Loucy (cell line): ENCODE results near the gene SYNDIG1.

Source experiments
- H2AFZ ChIP-seq: fragments of 200-600 bp; sonication (generic); 2 replicates; pipeline ENCODE4 v1.6.0; 2016; ENCODE audit warnings: antibody characterized with exemption, mild to moderate bottlenecking, low read length, moderate library complexity
- H3F3A ChIP-seq: fragments of 200-600 bp; 2 replicates; pipeline ENCODE4 v1.6.0; 2016; ENCODE audit warnings: antibody characterized with exemption, low read depth, mild to moderate bottlenecking
- H3K27me3 ChIP-seq: fragments of 200-600 bp; sonication (generic); 2 replicates; pipeline ENCODE4 v1.6.1; 2014; ENCODE audit warnings: low read length, mild to moderate bottlenecking; ENCODE audit not compliant: insufficient read depth, poor library complexity, severe bottlenecking
- H3K36me3 ChIP-seq: fragments of 200-600 bp; sonication (generic); 2 replicates; pipeline ENCODE4 v1.6.1; 2016; ENCODE audit warnings: low read length; ENCODE audit not compliant: insufficient read depth
- H3K4me1 ChIP-seq: fragments of 200-600 bp; sonication (generic); 2 replicates; pipeline ENCODE4 v1.5.1; 2014; ENCODE audit warnings: low read length, mild to moderate bottlenecking; ENCODE audit not compliant: insufficient read depth, poor library complexity, severe bottlenecking
- H3K4me2 ChIP-seq: fragments of 200-600 bp; sonication (generic); 2 replicates; pipeline ENCODE4 v1.6.0; 2014; ENCODE audit warnings: antibody characterized with exemption, low read length, low read depth, mild to moderate bottlenecking; ENCODE audit not compliant: poor library complexity, severe bottlenecking
- H3K4me3 ChIP-seq: fragments of 200-600 bp; sonication (generic); 2 replicates; pipeline ENCODE4 v1.5.1; 2014; ENCODE audit warnings: low read length, mild to moderate bottlenecking, mixed read lengths; ENCODE audit not compliant: poor library complexity, severe bottlenecking
- H3K79me2 ChIP-seq: fragments of 200-600 bp; sonication (generic); 2 replicates; pipeline ENCODE4 v1.6.1; 2014; ENCODE audit warnings: low read length; ENCODE audit not compliant: insufficient read depth
- H3K9ac ChIP-seq: fragments of 200-600 bp; sonication (generic); 2 replicates; pipeline ENCODE4 v1.6.0; 2014; ENCODE audit warnings: mild to moderate bottlenecking, low read depth, low read length, moderate library complexity; ENCODE audit not compliant: poor library complexity, severe bottlenecking
- H3K9me2 ChIP-seq: fragments of 200-600 bp; sonication (generic); replicated peaks from 2 replicates; pipeline ENCODE4 v1.6.1; 2016; ENCODE audit warnings: low read depth, low read length, mixed read lengths
- H3K9me3 ChIP-seq: fragments of 200-600 bp; sonication (generic); 2 replicates; pipeline ENCODE4 v1.6.1; 2014; ENCODE audit warnings: mild to moderate bottlenecking, antibody characterized with exemption, low read length, low read depth; ENCODE audit not compliant: insufficient read depth
- H4K20me1 ChIP-seq: fragments of 200-600 bp; sonication (generic); 2 replicates; pipeline ENCODE4 v1.6.0; 2014; ENCODE audit warnings: antibody characterized with exemption, low read length, mild to moderate bottlenecking; ENCODE audit not compliant: insufficient read depth, poor library complexity, severe bottlenecking
- EZH2phosphoT487 ChIP-seq: fragments of 200-600 bp; IDR thresholded peaks from 2 replicates; pipeline ENCODE4 v1.6.1; 2018; ENCODE audit warnings: antibody characterized with exemption, mild to moderate bottlenecking, moderate library complexity, borderline replicate concordance
- TF ChIP-seq, protein P1 (sequence below): fragments of 200-600 bp; sonication (generic); conservative IDR thresholded peaks from 2 replicates; pipeline ENCODE4 v1.5.1; 2014; ENCODE audit warnings: mild to moderate bottlenecking, antibody characterized with exemption, low read length

Gene SYNDIG1

DNA sequence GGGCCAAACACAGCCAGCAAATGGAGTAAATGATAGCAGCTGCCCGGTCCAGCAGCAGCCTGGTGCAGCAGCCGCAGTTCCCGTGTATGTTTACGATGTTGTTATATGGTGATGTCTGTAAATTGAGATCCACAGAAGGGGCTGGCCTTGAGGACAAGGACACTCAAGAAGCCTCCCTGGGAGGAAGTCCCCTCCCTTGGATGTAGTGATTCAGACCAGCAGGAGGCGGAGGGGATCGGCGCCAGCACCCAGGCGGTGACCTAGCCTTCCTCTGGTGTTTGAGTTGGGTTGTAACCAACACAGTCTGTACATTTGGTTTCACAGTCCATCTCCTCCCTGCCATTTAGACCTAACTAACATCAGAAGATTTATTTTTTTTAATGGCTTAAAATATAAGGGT, 187.8 kb downstream of the SYNDIG1 start:
- Histone ChIP-seq H3K4me2 (no peak overlapping the region), H3K79me2 (no peaks in the 10 kb centered on the region), H2AFZ (no peak overlapping the region), H3K4me1 (no peaks in the 10 kb centered on the region), H3K9me3 (no peaks in the 10 kb centered on the region), H3K4me3 (no peak overlapping the region), H3K27me3 (no peaks in the 10 kb centered on the region), H4K20me1 (no peaks in the 10 kb centered on the region), H3K9ac (no peak overlapping the region), H3K36me3 (no peaks in the 10 kb centered on the region), H3F3A (no peaks in the 10 kb centered on the region), H3K9me2 (no peaks in the 10 kb centered on the region)
- TF ChIP-seq, protein P1, sequence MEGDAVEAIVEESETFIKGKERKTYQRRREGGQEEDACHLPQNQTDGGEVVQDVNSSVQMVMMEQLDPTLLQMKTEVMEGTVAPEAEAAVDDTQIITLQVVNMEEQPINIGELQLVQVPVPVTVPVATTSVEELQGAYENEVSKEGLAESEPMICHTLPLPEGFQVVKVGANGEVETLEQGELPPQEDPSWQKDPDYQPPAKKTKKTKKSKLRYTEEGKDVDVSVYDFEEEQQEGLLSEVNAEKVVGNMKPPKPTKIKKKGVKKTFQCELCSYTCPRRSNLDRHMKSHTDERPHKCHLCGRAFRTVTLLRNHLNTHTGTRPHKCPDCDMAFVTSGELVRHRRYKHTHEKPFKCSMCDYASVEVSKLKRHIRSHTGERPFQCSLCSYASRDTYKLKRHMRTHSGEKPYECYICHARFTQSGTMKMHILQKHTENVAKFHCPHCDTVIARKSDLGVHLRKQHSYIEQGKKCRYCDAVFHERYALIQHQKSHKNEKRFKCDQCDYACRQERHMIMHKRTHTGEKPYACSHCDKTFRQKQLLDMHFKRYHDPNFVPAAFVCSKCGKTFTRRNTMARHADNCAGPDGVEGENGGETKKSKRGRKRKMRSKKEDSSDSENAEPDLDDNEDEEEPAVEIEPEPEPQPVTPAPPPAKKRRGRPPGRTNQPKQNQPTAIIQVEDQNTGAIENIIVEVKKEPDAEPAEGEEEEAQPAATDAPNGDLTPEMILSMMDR: no peak
- TF ChIP-seq EZH2phosphoT487: no peak

- no peaks in the 10 kb centered on the region for H3K79me2 ChIP-seq
- TF ChIP-seq, protein P1: no peak
- TF ChIP-seq EZH2phosphoT487: no peak
- no peaks in the 10 kb centered on the region for H3K27me3 ChIP-seq
- no peak overlapping the region for H3K9ac ChIP-seq
- no peak overlapping the region for H2AFZ ChIP-seq
- H3K9me2 ChIP-seq: no peaks in the 10 kb centered on the region
- no peaks in the 10 kb centered on the region for H3F3A ChIP-seq
- no peaks in the 10 kb centered on the region for H3K4me1 ChIP-seq
- no peaks in the 10 kb centered on the region for H3K9me3 ChIP-seq
- no peaks in the 10 kb centered on the region for H4K20me1 ChIP-seq
- no peak overlapping the region for H3K4me2 ChIP-seq
- H3K4me3 ChIP-seq: no peak overlapping the region
- H3K36me3 ChIP-seq: no peaks in the 10 kb centered on the region
Measured at GRCh38 chr20:24657878-24658620, 188.6 kb downstream of the SYNDIG1 start.

DNA sequence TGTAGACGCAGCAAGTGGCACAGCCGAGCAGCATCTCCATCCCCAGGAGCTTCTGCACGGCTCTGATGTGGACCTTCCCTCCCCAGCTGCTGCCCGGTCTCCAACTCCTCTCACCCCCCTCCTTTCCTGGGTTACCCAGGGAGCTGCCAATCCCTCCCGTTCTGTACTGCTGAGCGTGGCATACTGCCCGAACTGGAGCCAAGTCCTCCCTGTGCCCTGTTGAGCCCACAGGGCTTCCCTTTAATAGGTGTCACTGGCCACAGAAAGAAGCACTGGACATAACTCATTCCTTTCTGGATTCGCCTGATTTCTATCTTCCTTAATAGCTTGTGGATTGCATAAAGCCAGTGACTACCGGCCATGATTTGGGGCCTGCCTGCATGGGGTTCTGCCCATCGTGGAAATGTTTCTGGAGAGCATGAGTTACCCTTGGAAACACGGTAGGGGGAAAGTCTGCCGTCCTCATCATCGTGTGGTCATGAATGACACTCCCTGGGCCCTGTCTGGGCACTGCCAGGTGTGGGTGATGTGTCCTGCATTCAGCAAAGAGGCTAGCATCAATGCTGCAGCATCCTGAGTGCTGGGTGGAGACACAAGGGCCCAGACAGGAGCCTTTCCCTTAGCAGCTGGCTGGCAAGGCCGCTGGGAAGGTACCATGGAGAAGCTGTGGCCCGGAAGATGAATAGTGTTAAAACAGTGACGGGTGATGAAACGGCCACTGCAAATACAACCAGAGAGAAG, 189.7 kb downstream of the SYNDIG1 start:
- H3K36me3 ChIP-seq: no peaks in the 10 kb centered on the region
- no peak overlapping the region for H3K4me2 ChIP-seq
- TF ChIP-seq EZH2phosphoT487: no peak
- TF ChIP-seq, protein P1: no peak

More for the DNA sequence above, 189.7 kb downstream of the SYNDIG1 start:
- H4K20me1 ChIP-seq: no peaks in the 10 kb centered on the region
- no peaks in the 10 kb centered on the region for H3K9me3 ChIP-seq
- H3K4me3 ChIP-seq: no peak overlapping the region
- no peaks in the 10 kb centered on the region for H3F3A ChIP-seq
- H3K79me2 ChIP-seq: no peaks in the 10 kb centered on the region
- no peak overlapping the region for H3K9ac ChIP-seq
- no peaks in the 10 kb centered on the region for H3K9me2 ChIP-seq
- no peaks in the 10 kb centered on the region for H3K4me1 ChIP-seq
- H2AFZ ChIP-seq: no peak overlapping the region
- no peaks in the 10 kb centered on the region for H3K27me3 ChIP-seq
